SK-N-SH (cell line): ENCODE results near the gene CCDC183. TPM values are rescaled to one million over a fixed set of nuclear protein-coding genes. Genes with fewer than 3 reads are reported as not detected.

Experiments used
- CTCF ChIA-PET: fragments of 300-600, 350-600 bp; formaldehyde crosslinking; extraction: SDS; loops from one replicate; lab custom pipeline; 2021; lab: Yijun Ruan, JAX
- POLR2A ChIA-PET: fragments of 350-600 bp; sonication (Branson Sonifier 250); formaldehyde crosslinking; extraction: SDS; loops from one replicate; lab custom pipeline; 2020; ENCODE audit warnings: antibody characterized with exemption, inconsistent platforms; lab: Yijun Ruan, JAX
- DNase-seq: peaks from one replicate; pipeline ENCODE4 v3.0.0; 2012
- H2AFZ ChIP-seq: fragments of 200-600 bp; sonication (generic); 2 replicates; pipeline ENCODE4 v1.8.1; 2016; ENCODE audit warnings: antibody characterized with exemption, mild to moderate bottlenecking, low read depth
- H3F3A ChIP-seq: fragments of 200-600 bp; sonication (generic); replicated peaks from 2 replicates; pipeline ENCODE3; 2016; ENCODE audit warnings: antibody characterized with exemption, mild to moderate bottlenecking; ENCODE audit not compliant: insufficient read depth
- H3K27ac ChIP-seq, 2 experiments: fragments of 200-500 bp in 1 of 2; fragments of 200-600 bp in 1 of 2; sonication (Bioruptor generic) in 1 of 2; sonication (generic), shearing (Covaris generic) in 1 of 2; 2 replicates each; pipeline versions ENCODE4 v1.5.1 to v1.6.1; 2014 to 2016; ENCODE audit warnings: low read depth in 2 of 2, inconsistent platforms in 1 of 2, low read length in 1 of 2, mild to moderate bottlenecking in 1 of 2, mixed read lengths in 1 of 2
- H3K27me3 ChIP-seq: fragments of 200-600 bp; sonication (generic), shearing (Covaris generic); 2 replicates; pipeline ENCODE4 v1.6.1; 2016; ENCODE audit warnings: mixed run types; ENCODE audit not compliant: insufficient read depth
- H3K36me3 ChIP-seq, 2 experiments: fragments of 200-500 bp in 1 of 2; fragments of 200-600 bp in 1 of 2; sonication (Bioruptor generic) in 1 of 2; sonication (generic) in 1 of 2; replicated peaks in 1 of 2; 2 replicates each; pipeline versions ENCODE3 to v1.5.1; 2014 to 2016; ENCODE audit warnings: low read length in 1 of 2, mild to moderate bottlenecking in 1 of 2; ENCODE audit not compliant: insufficient read depth in 2 of 2, control insufficient read depth in 1 of 2
- H3K4me1 ChIP-seq, 2 experiments: fragments of 200-500 bp in 1 of 2; fragments of 200-600 bp in 1 of 2; sonication (Bioruptor generic) in 1 of 2; sonication (generic), shearing (Covaris generic) in 1 of 2; 2 replicates each; pipeline versions ENCODE4 v1.5.1 to v1.6.1; 2014 to 2016; ENCODE audit warnings: low read depth in 1 of 2, low read length in 1 of 2, mixed run types in 1 of 2; ENCODE audit not compliant: insufficient read depth in 2 of 2, control insufficient read depth in 1 of 2
- H3K4me2 ChIP-seq: fragments of 200-600 bp; sonication (generic), shearing (Covaris generic); 2 replicates; pipeline ENCODE4 v1.6.1; 2017; ENCODE audit warnings: mixed run types
- H3K4me3 ChIP-seq, 2 experiments: fragments of 200-500 bp in 1 of 2; fragments of 200-600 bp in 1 of 2; sonication (Bioruptor generic) in 1 of 2; sonication (generic), shearing (Covaris generic) in 1 of 2; 2 replicates each; pipeline versions ENCODE4 v1.5.1 to v1.8.1; 2014 to 2016; ENCODE audit warnings: low read depth in 2 of 2, inconsistent platforms in 1 of 2, low read length in 1 of 2, mild to moderate bottlenecking in 1 of 2, mixed read lengths in 1 of 2, moderate library complexity in 1 of 2
- H3K79me2 ChIP-seq: fragments of 200-600 bp; sonication (generic); 2 replicates; pipeline ENCODE4 v1.8.1; 2017; ENCODE audit warnings: mild to moderate bottlenecking; ENCODE audit not compliant: insufficient read depth
- H3K9ac ChIP-seq: fragments of 200-600 bp; sonication (generic); 2 replicates; pipeline ENCODE4 v1.6.1; 2017; ENCODE audit warnings: mixed run types
- H3K9me2 ChIP-seq: fragments of 200-600 bp; sonication (generic); 2 replicates; pipeline ENCODE4 v1.6.1; 2017; ENCODE audit warnings: mixed run types
- H3K9me3 ChIP-seq: fragments of 200-600 bp; sonication (generic); 2 replicates; pipeline ENCODE4 v1.6.1; 2017; ENCODE audit warnings: mixed run types, mild to moderate bottlenecking, moderate library complexity
- H4K20me1 ChIP-seq: fragments of 200-600 bp; sonication (generic); 2 replicates; pipeline ENCODE4 v1.6.1; 2017; ENCODE audit warnings: mild to moderate bottlenecking, mixed run types; ENCODE audit not compliant: insufficient read depth
- CHD2 ChIP-seq: fragments of 150-350 bp; IDR thresholded peaks from 2 replicates; pipeline ENCODE4 v1.6.1; 2018; ENCODE audit warnings: low read length; ENCODE audit not compliant: partially characterized antibody
- CTCF ChIP-seq: fragments of 200-600 bp; sonication (generic); IDR thresholded peaks from 2 replicates; pipeline ENCODE4 v1.6.1; 2017; ENCODE audit warnings: antibody characterized with exemption, mild to moderate bottlenecking, moderate library complexity
- ELF1 ChIP-seq: IDR thresholded peaks from 2 replicates; pipeline ENCODE4 v1.4.0; 2012
- EP300 ChIP-seq, 2 experiments: IDR thresholded peaks; 2 replicates each; pipeline versions ENCODE4 v1.4.0 to v1.6.1; 2012; ENCODE audit warnings: borderline replicate concordance in 1 of 2, low read depth in 1 of 2, low read length in 1 of 2
- EZH2phosphoT487 ChIP-seq: fragments of 200-600 bp; sonication (generic); IDR thresholded peaks from 2 replicates; pipeline ENCODE4 v1.6.1; 2017; ENCODE audit warnings: low read depth, mixed run types, mild to moderate bottlenecking, antibody characterized with exemption, moderate library complexity, borderline replicate concordance
- FOSL2 ChIP-seq: IDR thresholded peaks from 2 replicates; pipeline ENCODE4 v1.4.0; 2012; ENCODE audit warnings: low read depth, mild to moderate bottlenecking, moderate library complexity, borderline replicate concordance
- MEF2A ChIP-seq: IDR thresholded peaks from 2 replicates; pipeline ENCODE4 v1.4.0; 2012; ENCODE audit warnings: low read depth, borderline replicate concordance
- MXI1 ChIP-seq: IDR thresholded peaks from 2 replicates; pipeline ENCODE4 v1.6.1; 2012; ENCODE audit warnings: mild to moderate bottlenecking, low read depth, low read length, improper control_type of control experiment
- POLR2AphosphoS5 ChIP-seq: IDR thresholded peaks from 2 replicates; pipeline ENCODE4 v1.6.1; 2012; ENCODE audit warnings: low read depth, low read length
- RAD21 ChIP-seq: IDR thresholded peaks from 2 replicates; pipeline ENCODE4 v1.6.1; 2012; ENCODE audit warnings: mild to moderate bottlenecking, low read length
- RCOR1 ChIP-seq: fragments of 150-350 bp; IDR thresholded peaks from 2 replicates; pipeline ENCODE4 v1.6.1; 2017; ENCODE audit warnings: antibody characterized with exemption, low read length
- RFX5 ChIP-seq: IDR thresholded peaks from 2 replicates; pipeline ENCODE4 v1.6.1; 2012; ENCODE audit warnings: mild to moderate bottlenecking, improper control_type of control experiment, low read length
- RXRA ChIP-seq: IDR thresholded peaks from 2 replicates; pipeline ENCODE4 v1.4.0; 2012; ENCODE audit warnings: low read depth, mild to moderate bottlenecking, borderline replicate concordance
- SIN3A ChIP-seq: IDR thresholded peaks from 2 replicates; pipeline ENCODE4 v1.6.1; 2012; ENCODE audit warnings: low read depth, mild to moderate bottlenecking, low read length, moderate library complexity, borderline replicate concordance
- SMC3 ChIP-seq: IDR thresholded peaks from 2 replicates; pipeline ENCODE4 v1.6.1; 2012; ENCODE audit warnings: low read depth, low read length, improper control_type of control experiment
- TAF1 ChIP-seq: IDR thresholded peaks from 2 replicates; pipeline ENCODE4 v1.6.1; 2012; ENCODE audit warnings: low read depth, mild to moderate bottlenecking, low read length, moderate library complexity, borderline replicate concordance
- TCF12 ChIP-seq: IDR thresholded peaks from 2 replicates; pipeline ENCODE4 v1.4.0; 2012
- TEAD4 ChIP-seq: IDR thresholded peaks from 2 replicates; pipeline ENCODE4 v1.4.0; 2012; ENCODE audit warnings: mild to moderate bottlenecking, borderline replicate concordance; ENCODE audit not compliant: insufficient read depth
- USF1 ChIP-seq: IDR thresholded peaks from 2 replicates; pipeline ENCODE4 v1.4.0; 2012; ENCODE audit warnings: low read depth, borderline replicate concordance
- WGBS: methylation state at CpG from one replicate; pipeline ENCODE4 v1.1.6; 2017; ENCODE audit warnings: low lambda C conversion rate; 5-methylcytosine and 5-hydroxymethylcytosine counted together
- polyA plus RNA-seq, 3 experiments: library from polyadenylated mRNA; depleted of rRNA; stranded (reverse); fragments of >200 nt; gene quantifications; 2 replicates each; pipeline ENCODE4 v1.2.3, GENCODE V29; 2012

CCDC183 gene
- polyA plus RNA-seq, 1 of the 3 experiments (the other 2 are of a cell fraction), result 5.3 TPM

- POLR2A ChIA-PET, result no interaction called here
Observed at GRCh38 chr9:136782452-136782851, 13.7 kb upstream of the CCDC183 start.

More at GRCh38 chr9:136782452-136782851, 13.7 kb upstream of the CCDC183 start:
- CTCF ChIA-PET, result interaction anchor here (1.9 kb wide), 1 partner anchor 12 kb away, joined by 15 read pairs; no protein-coding TSS in a partner anchor
- 95% methylated on average over 3 of the region's 3 CpGs for WGBS
- Histone ChIP-seq H3K4me2 (no peak overlapping the region), H3K4me3 (no peak overlapping the region), H2AFZ (no peak overlapping the region), H4K20me1 (no peaks in the 10 kb centered on the region), H3K9me3 (no peaks in the 10 kb centered on the region), H3F3A (peaks cover 8% of the 10 kb centered on the region), H3K36me3 (no peaks in the 10 kb centered on the region), H3K4me1 (peaks cover 0 to under 1% of the 10 kb centered on the region in 2 experiments; a peak in 2 of 4 replicates), H3K79me2 (no peaks in the 10 kb centered on the region), H3K27me3 (peaks cover 41% of the 10 kb centered on the region), H3K27ac (no peak overlapping the region), H3K9me2 (no peaks in the 10 kb centered on the region), H3K9ac (no peak overlapping the region)
- no peak for DNase-seq
- TF ChIP-seq USF1 (no peak), CTCF (no peak), ELF1 (no peak), TCF12 (no peak), RAD21 (no peak), RCOR1 (no peak), RFX5 (no peak), FOSL2 (no peak), CHD2 (no peak), RXRA (no peak), TAF1 (no peak), POLR2AphosphoS5 (no peak), EZH2phosphoT487 (no peak), TEAD4 (no peak), SMC3 (no peak), SIN3A (no peak), EP300 (IDR thresholded peaks at IDR 0.05; ENCODE audit: borderline replicate concordance in 1 of 2, low read depth in 1 of 2, low read length in 1 of 2) (no peak), MEF2A (no peak), MXI1 (no peak)
